GM10266 (cell line): Measurements from ENCODE around the gene EPN2.

ENCODE experiments used
- DNase-seq: peaks from one replicate; pipeline ENCODE4 v3.0.0; 2012; ENCODE audit errors: extremely low spot score
- TF ChIP-seq, protein P1 (sequence below): IDR thresholded peaks from 2 replicates; pipeline ENCODE4 v1.5.1; 2012; ENCODE audit warnings: mild to moderate bottlenecking, low read depth; ENCODE audit not compliant: control insufficient read depth, insufficient read depth; ENCODE audit errors: missing control alignments

The EPN2 gene

DNA sequence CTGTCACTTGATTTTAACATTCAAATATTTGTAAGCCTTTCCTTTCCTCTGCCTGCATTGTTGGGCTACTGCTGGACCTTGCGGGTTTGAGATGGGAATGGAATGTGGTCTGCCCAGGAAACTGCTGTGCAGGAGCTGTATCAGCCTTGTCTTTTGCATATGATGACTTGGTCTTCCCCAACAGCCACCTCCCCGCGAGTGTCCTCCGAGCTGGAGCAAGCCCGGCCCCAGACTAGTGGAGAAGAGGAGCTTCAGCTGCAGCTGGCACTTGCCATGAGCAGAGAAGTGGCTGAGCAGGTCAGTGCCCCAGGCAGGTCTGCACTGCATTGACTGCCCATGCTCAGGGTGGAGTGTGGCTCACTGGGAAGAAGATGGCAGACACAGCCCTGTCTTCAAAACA lies 72.5 kb downstream of the EPN2 start:
- TF ChIP-seq, protein P1, sequence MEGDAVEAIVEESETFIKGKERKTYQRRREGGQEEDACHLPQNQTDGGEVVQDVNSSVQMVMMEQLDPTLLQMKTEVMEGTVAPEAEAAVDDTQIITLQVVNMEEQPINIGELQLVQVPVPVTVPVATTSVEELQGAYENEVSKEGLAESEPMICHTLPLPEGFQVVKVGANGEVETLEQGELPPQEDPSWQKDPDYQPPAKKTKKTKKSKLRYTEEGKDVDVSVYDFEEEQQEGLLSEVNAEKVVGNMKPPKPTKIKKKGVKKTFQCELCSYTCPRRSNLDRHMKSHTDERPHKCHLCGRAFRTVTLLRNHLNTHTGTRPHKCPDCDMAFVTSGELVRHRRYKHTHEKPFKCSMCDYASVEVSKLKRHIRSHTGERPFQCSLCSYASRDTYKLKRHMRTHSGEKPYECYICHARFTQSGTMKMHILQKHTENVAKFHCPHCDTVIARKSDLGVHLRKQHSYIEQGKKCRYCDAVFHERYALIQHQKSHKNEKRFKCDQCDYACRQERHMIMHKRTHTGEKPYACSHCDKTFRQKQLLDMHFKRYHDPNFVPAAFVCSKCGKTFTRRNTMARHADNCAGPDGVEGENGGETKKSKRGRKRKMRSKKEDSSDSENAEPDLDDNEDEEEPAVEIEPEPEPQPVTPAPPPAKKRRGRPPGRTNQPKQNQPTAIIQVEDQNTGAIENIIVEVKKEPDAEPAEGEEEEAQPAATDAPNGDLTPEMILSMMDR = no peak
- DNase-seq = no peak

DNA sequence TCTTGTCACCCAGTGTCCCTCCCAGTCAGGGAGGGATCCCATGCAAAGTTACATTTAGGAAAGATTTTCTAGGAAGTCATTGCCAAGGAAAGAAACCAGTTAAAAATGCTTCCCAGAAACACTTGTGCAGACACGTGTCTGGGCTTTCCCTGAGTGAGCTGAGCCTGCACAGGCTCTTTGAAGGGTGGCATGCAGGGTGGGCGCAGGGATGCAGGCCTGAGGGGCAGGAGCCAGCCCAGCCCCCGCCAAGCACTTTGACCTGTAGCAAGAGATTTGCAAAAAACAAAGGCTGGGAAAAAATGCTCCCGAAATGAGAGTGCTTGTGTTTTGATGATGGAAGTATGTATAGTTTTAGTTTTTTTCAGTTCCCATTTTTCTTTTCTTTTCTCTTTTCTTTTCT lies 73.0 kb downstream of the EPN2 start:
- TF ChIP-seq, protein P1 = no peak
- no peak for DNase-seq

DNA sequence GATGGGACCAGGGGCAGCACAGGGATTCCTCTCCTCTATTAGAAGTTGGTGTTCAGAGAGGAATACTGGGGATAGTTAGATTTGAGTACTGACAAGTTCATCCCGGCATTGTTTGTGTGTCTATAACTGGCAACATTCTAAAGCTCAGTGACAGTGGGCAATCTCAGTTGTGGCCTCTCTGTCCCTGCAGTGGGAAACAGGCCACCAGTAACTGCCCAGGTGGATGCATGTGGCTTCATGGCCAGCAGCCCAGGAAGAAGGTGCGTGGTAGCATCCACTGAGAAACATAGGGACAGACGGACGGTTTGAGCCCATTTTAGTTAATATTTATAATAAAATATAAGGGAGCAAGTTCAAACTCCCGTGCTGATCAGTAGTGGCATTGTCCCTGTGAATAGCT lies 73.8 kb downstream of the EPN2 start:
- no peak for DNase-seq
- TF ChIP-seq, protein P1 = no peak

DNA sequence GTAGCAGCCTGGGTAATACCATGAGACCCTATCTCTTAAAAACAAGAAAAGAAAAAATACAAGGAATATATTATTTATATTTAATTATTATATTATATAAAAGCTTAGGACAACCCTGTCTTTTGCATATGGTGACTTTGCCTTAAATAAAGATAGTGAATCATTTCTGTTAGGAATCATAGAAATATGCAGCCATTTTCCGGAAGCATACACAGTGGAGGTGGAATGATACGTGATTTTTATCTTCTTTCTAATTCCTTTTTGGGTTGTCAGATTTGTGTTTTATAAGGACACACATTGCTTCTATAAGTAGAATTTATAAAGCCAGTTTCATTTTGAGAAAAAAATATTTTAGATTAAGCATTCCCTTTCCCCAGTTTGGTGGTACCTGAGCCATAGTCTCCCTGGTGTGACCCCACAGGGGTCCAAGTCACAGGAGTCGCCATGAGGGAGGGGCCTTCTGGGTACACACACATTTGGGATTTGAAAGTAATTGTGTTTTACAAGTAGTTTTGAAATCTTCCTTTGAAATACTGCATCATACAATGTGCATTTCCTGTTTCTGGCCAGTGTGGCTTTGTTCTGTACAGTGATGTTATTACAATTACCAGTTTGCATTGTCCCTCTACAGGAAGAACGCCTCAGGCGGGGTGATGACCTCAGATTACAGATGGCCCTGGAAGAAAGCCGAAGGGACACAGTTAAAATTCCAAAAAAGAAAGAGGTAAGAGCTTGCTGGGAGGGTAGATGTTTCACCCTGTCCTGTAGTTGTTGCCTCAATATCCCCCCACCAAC lies 74.5 kb downstream of the EPN2 start:
- DNase-seq = no peak
- TF ChIP-seq, protein P1 = no peak

GRCh38 chr17:19312406-19312805 lies 75.2 kb downstream of the EPN2 start:
- no peak for DNase-seq
- TF ChIP-seq, protein P1 = no peak

- TF ChIP-seq, protein P1 = no peak
- DNase-seq = no peak
Observed at GRCh38 chr17:19313066-19313745, 76.0 kb downstream of the EPN2 start.
